PC-3 (cell line): Measurements from ENCODE around the gene CEP89.

Experiments
- CTCF ChIP-seq: fragments of 300-600 bp; sonication (generic); conservative IDR thresholded peaks from 2 replicates; pipeline ENCODE4 v1.5.1; 2017; ENCODE audit warnings: antibody characterized with exemption, low read depth, mild to moderate bottlenecking, low read length
- EZH2 ChIP-seq: fragments of 300-600 bp; sonication (generic); IDR thresholded peaks from one replicate; pipeline ENCODE4 v1.6.1; 2017; ENCODE audit warnings: antibody characterized with exemption, mild to moderate bottlenecking, low read length; ENCODE audit not compliant: unreplicated experiment
- EZH2phosphoT487 ChIP-seq: fragments of 300-600 bp; sonication (generic); IDR thresholded peaks from 2 replicates; pipeline ENCODE4 v1.6.1; 2018; ENCODE audit warnings: mild to moderate bottlenecking, antibody characterized with exemption, low read length, borderline replicate concordance

- no peak for TF ChIP-seq CTCF
- no peak for TF ChIP-seq EZH2phosphoT487
- no peak for TF ChIP-seq EZH2
These were observed 60.3 kb downstream of the CEP89 start for GRCh38 chr19:32911467-32911866.
